ENCODE measurements around the gene CBX4.

Gene CBX4

DNA sequence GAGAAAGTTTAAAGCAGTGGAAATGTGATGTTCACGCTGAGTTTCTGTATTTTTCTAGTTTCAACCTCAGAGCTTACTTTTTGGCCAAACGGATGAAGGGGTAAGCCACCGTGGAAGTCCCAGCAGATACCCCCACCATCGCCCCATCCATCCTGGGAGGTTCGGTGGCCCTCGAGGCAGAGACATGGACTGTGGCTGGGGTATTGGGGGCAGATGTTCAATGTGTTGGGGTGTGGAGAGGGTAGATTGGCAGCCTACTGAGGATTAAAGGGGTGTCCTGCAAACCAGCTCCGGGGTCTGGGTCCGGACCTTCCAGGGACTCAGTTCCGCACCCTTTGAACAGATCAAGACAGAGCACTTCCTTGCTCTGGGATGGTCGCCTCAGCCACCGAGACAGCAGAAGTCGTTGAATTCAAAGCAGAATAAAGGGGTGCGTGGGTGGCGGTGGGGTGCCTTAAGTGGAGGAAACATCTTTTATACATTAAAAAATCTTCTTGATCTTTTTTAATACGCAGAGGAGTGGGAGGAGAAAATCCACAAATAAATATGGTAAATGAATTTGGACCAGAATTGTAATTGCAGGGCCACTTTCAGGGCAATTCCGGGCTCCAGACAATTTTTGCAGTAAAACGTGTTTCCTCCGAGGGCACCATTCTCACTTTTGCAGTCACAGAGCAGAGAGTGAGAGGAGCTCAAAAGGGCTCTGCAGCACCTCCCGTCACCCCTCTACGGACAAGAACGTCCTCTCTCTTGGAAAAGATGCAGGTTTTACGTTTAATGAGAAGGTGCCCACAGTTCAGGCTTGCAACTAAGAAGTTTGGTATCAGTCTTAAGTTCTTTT, 34.2 kb downstream of the CBX4 start:
- CTCF ChIA-PET, result interaction anchor here (0.6 to 4.1 kb wide), 8 partner anchors 8 to 172 kb away, joined by 3 to 18 read pairs (median 4); partner anchors contain the start of gene CBX8
- H3K36me3 ChIP-seq (ENCODE audit: control insufficient read depth in 2 of 2, insufficient read depth in 1 of 2, low read length in 2 of 2), result no peaks in the 10 kb centered on the region
- H3K4me3 ChIP-seq (ENCODE audit: low read depth, low read length), result no peak overlapping the region
- POLR2A ChIA-PET, result interaction anchor here (0.9 to 4.0 kb wide), 2 partner anchors 8 to 34 kb away, joined by 3 to 24 read pairs; partner anchors contain the start of genes CBX4 and CBX8
- H3K27ac ChIP-seq (ENCODE audit: extremely low read depth, low read depth, low read length), result no peak overlapping the region
- peaks cover 12% of the 10 kb centered on the region for H3K4me1 ChIP-seq (ENCODE audit: control insufficient read depth, insufficient read depth, low read length)
- no peaks in the 10 kb centered on the region for H3K9me3 ChIP-seq (ENCODE audit: control insufficient read depth, insufficient read depth, low read depth, low read length)
- TF ChIP-seq, protein P1, sequence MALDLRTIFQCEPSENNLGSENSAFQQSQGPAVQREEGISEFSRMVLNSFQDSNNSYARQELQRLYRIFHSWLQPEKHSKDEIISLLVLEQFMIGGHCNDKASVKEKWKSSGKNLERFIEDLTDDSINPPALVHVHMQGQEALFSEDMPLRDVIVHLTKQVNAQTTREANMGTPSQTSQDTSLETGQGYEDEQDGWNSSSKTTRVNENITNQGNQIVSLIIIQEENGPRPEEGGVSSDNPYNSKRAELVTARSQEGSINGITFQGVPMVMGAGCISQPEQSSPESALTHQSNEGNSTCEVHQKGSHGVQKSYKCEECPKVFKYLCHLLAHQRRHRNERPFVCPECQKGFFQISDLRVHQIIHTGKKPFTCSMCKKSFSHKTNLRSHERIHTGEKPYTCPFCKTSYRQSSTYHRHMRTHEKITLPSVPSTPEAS (tag by site-specific recombination; IDR thresholded peaks at IDR 0.05), result no peak
- no peak for TF ChIP-seq ZNF843 (tag by site-specific recombination; IDR thresholded peaks at IDR 0.05)
- TF ChIP-seq ZNF585B (tag by site-specific recombination; IDR thresholded peaks at IDR 0.05), result no peak
- no peak for TF ChIP-seq ZNF391 (tag by site-specific recombination; IDR thresholded peaks at IDR 0.05; ENCODE audit: borderline replicate concordance, low read depth)
- no peak for TF ChIP-seq ZNF610 (tag by site-specific recombination; IDR thresholded peaks at IDR 0.05; ENCODE audit: borderline replicate concordance)
- no peak for TF ChIP-seq ZNF133 (tag by site-specific recombination; IDR thresholded peaks at IDR 0.05)
- no peak for TF ChIP-seq ZNF169 (tag by site-specific recombination; IDR thresholded peaks at IDR 0.05)
- no peak for TF ChIP-seq ZNF138 (tag by site-specific recombination; IDR thresholded peaks at IDR 0.05; ENCODE audit: borderline replicate concordance)
- TF ChIP-seq ZNF830 (tag by site-specific recombination; IDR thresholded peaks at IDR 0.05; ENCODE audit: low read depth), result no peak
- TF ChIP-seq SALL2 (tag by site-specific recombination; IDR thresholded peaks at IDR 0.05; ENCODE audit: borderline replicate concordance), result no peak
- TF ChIP-seq KLF16 (tag by site-specific recombination; IDR thresholded peaks at IDR 0.05), result no peak
- TF ChIP-seq FEZF1 (tag by site-specific recombination; IDR thresholded peaks at IDR 0.05), result no peak
- TF ChIP-seq BCL11A (tag by site-specific recombination; IDR thresholded peaks at IDR 0.05; ENCODE audit: low read depth), result no peak
- TF ChIP-seq ZNF350 (tag by site-specific recombination; IDR thresholded peaks at IDR 0.05), result no peak
- TF ChIP-seq ZNF324 (tag by site-specific recombination; IDR thresholded peaks at IDR 0.05), result no peak
- no peak for TF ChIP-seq ZNF473 (tag by site-specific recombination; IDR thresholded peaks at IDR 0.05)

DNA sequence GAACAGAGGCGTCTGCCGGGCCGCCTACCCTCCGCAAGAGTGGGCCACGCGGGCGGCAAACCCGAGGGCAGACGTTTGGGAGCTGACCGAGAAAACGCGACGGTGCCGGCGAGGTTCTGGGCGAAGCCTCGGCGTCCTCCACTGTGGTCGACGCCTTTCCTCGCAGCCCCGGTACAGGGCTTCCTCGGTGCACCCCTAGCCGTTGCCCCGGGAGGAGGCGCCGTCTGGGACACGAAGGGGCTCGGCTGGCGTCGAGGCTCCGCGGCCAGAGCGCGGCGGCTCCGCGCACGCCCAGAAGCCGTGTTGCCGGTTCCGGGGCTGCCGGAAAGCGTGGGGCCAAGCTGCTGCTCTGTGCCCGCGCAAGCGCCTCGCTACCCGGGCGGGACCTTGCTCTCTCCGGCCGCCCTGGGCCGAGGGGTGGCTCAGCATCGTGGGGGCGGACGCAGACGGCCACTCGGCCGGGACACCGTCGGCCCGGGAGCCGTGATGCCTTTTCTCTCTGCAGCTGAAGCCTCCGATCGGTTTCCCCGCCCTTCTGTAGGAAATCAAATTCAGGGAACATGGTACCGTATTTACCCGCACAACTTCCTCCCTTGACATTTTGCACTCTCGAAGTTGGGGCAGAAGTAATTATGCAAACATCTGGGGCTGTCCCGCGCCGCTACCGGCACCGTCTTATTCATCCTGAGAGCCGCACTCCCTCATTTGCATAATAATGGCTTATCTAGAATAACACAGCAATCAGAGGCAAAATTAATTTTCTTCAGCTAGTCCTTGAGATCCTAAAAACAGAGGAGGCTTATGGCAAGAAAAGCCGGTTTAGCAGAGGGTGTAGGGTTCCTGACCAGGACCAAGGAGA, 35.0 kb downstream of the CBX4 start:
- CTCF ChIA-PET, result interaction anchor here (0.6 to 2.1 kb wide), 11 partner anchors 13 to 166 kb away, joined by 3 to 7 read pairs (median 4); partner anchors contain the start of gene CBX4
- Histone ChIP-seq H3K4me3 (ENCODE audit: low read depth, low read length) (peak overlapping the region; percentile 23), H3K4me1 (ENCODE audit: control insufficient read depth, insufficient read depth, low read length) (peaks cover 16% of the 10 kb centered on the region), H3K9me3 (ENCODE audit: control insufficient read depth, insufficient read depth, low read depth, low read length) (no peaks in the 10 kb centered on the region), H3K36me3 (ENCODE audit: control insufficient read depth in 2 of 2, insufficient read depth in 1 of 2, low read length in 2 of 2) (no peaks in the 10 kb centered on the region), H3K27ac (ENCODE audit: extremely low read depth, low read depth, low read length) (no peak overlapping the region; the same call in 1 of the 2 replicates)
- POLR2A ChIA-PET, result interaction anchor here (0.6 to 0.9 kb wide), 2 partner anchors 35 to 52 kb away, joined by 3 read pairs; partner anchors contain the start of gene CBX4
- TF ChIP-seq GLIS2 (tag by site-specific recombination; IDR thresholded peaks at IDR 0.05) (peak; percentile 30; the same call in 1 of the 2 replicates), ZXDB (tag by site-specific recombination; IDR thresholded peaks at IDR 0.05) (no peak), ZNF610 (tag by site-specific recombination; IDR thresholded peaks at IDR 0.05; ENCODE audit: borderline replicate concordance) (no peak), HOXA7 (CRISPR knock-in tag; IDR thresholded peaks at IDR 0.05; ENCODE audit: borderline replicate concordance) (no peak), WT1 (tag by site-specific recombination; IDR thresholded peaks at IDR 0.05) (no peak), ZNF530 (tag by site-specific recombination; IDR thresholded peaks at IDR 0.05; ENCODE audit: low read depth) (no peak), ZNF837 (tag by site-specific recombination; IDR thresholded peaks at IDR 0.05) (no peak), OSR2 (tag by site-specific recombination; IDR thresholded peaks at IDR 0.05) (no peak), ZNF473 (tag by site-specific recombination; IDR thresholded peaks at IDR 0.05) (no peak), ZNF211 (tag by site-specific recombination; IDR thresholded peaks at IDR 0.05; ENCODE audit: low read depth) (no peak), ZNF341 (tag by site-specific recombination; IDR thresholded peaks at IDR 0.05; ENCODE audit: low read depth) (0 out of 2 replicates have a peak, but pooled peaks have one; percentile 7), ZNF529 (tag by site-specific recombination; IDR thresholded peaks at IDR 0.05; ENCODE audit: insufficient replicate concordance) (no peak), ZNF423 (tag by site-specific recombination; IDR thresholded peaks at IDR 0.05) (no peak), SP2 (tag by site-specific recombination; IDR thresholded peaks at IDR 0.05) (peak; percentile 68)
- TF ChIP-seq, protein P2, sequence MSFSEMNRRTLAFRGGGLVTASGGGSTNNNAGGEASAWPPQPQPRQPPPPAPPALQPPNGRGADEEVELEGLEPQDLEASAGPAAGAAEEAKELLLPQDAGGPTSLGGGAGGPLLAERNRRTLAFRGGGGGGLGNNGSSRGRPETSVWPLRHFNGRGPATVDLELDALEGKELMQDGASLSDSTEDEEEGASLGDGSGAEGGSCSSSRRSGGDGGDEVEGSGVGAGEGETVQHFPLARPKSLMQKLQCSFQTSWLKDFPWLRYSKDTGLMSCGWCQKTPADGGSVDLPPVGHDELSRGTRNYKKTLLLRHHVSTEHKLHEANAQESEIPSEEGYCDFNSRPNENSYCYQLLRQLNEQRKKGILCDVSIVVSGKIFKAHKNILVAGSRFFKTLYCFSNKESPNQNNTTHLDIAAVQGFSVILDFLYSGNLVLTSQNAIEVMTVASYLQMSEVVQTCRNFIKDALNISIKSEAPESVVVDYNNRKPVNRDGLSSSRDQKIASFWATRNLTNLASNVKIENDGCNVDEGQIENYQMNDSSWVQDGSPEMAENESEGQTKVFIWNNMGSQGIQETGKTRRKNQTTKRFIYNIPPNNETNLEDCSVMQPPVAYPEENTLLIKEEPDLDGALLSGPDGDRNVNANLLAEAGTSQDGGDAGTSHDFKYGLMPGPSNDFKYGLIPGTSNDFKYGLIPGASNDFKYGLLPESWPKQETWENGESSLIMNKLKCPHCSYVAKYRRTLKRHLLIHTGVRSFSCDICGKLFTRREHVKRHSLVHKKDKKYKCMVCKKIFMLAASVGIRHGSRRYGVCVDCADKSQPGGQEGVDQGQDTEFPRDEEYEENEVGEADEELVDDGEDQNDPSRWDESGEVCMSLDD (tag by site-specific recombination; IDR thresholded peaks at IDR 0.05), result peak; percentile 52; the same call in 1 of the 2 replicates
